ENCODE measurements around the gene UPB1.

- TF ChIP-seq POLR2AphosphoS5 (IDR thresholded peaks at IDR 0.05; ENCODE audit: borderline replicate concordance, low read depth, low read length): no peak
- TF ChIP-seq EZH2 (IDR thresholded peaks at IDR 0.05): no peak
- TF ChIP-seq FOXP2 (optimal IDR thresholded peaks at IDR 0.05; ENCODE audit: control extremely low read depth, extremely low read length, insufficient read depth): no peak
These were observed 45.3 kb downstream of the UPB1 start for GRCh38 chr22:24540470-24540869.

All from SK-N-MC (cell line).